RWPE2 (cell line): ENCODE results near the gene LTB4R.
A peak's percentile ranks its signal among the peaks of the same experiment; 100 is the strongest.

ENCODE experiments used
- ATAC-seq: fragments of 200-7000 bp; cut with Tn5 transposase; 3 replicates; pipeline ENCODE4 v1.9.1; 2021; ENCODE audit warnings: low read depth
- DNase-seq: peaks from one replicate; pipeline ENCODE4 v3.0.0-alpha.2; 2020; ENCODE audit warnings: low spot score
- H3K27ac ChIP-seq: fragments of 450-650 bp; 2 replicates; pipeline ENCODE4 v1.5.1; 2017; ENCODE audit warnings: mild to moderate bottlenecking; ENCODE audit not compliant: poor library complexity, severe bottlenecking
- H3K27me3 ChIP-seq: fragments of 250-450 bp; sonication (Bioruptor Pico); 2 replicates; pipeline ENCODE4 v1.5.1; 2021; ENCODE audit warnings: mild to moderate bottlenecking, moderate library complexity; ENCODE audit not compliant: insufficient read depth, poor library complexity, severe bottlenecking
- H3K36me3 ChIP-seq: fragments of 250-450 bp; sonication (Bioruptor Pico); 2 replicates; pipeline ENCODE4 v1.5.1; 2020; ENCODE audit warnings: low read depth, mild to moderate bottlenecking, moderate library complexity
- H3K4me1 ChIP-seq: fragments of 250-450 bp; sonication (Bioruptor Pico); 2 replicates; pipeline ENCODE4 v1.5.1; 2021; ENCODE audit warnings: mild to moderate bottlenecking, moderate library complexity; ENCODE audit not compliant: insufficient read depth, poor library complexity, severe bottlenecking
- H3K4me3 ChIP-seq: fragments of 250-450 bp; sonication (Bioruptor Pico); 2 replicates; pipeline ENCODE4 v1.5.1; 2021; ENCODE audit warnings: mild to moderate bottlenecking, moderate library complexity; ENCODE audit not compliant: severe bottlenecking
- H3K9me3 ChIP-seq: fragments of 250-450 bp; sonication (Bioruptor Pico); 2 replicates; pipeline ENCODE4 v1.5.1; 2021; ENCODE audit warnings: mild to moderate bottlenecking, moderate library complexity; ENCODE audit not compliant: severe bottlenecking
- TF ChIP-seq, protein P1 (sequence below): fragments of 450-650 bp; IDR thresholded peaks from one replicate; pipeline ENCODE4 v1.5.1; 2017; ENCODE audit warnings: mild to moderate bottlenecking, moderate library complexity; ENCODE audit not compliant: poor library complexity, severe bottlenecking

Gene LTB4R

DNA sequence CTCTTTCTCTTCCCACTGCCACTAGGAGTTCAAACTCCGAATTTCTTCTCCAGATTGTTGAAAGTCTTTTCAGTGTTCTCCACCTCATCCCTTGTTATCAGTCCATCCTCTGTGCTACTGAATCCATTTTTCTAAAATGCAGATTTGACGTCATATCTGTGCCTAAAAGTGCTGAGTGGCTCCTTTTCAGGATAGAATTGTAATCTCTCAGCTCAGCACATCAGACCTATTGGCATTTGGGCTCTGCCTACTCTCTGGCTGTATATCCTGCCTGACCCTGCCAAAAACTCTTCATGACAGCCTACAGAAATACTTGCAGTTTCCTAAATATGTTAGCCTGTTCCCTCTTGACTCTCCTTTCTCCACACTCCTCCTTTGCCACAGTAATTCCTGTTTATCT is 38.8 kb upstream of the LTB4R start:
- H3K27ac ChIP-seq: peak overlapping the region; percentile 98
- H3K4me3 ChIP-seq: no peak overlapping the region
- ATAC-seq (no peak), DNase-seq (no peak)
- peaks cover 32% of the 10 kb centered on the region for H3K4me1 ChIP-seq
- no peaks in the 10 kb centered on the region for H3K9me3 ChIP-seq
- H3K36me3 ChIP-seq: peaks cover 22% of the 10 kb centered on the region
- H3K27me3 ChIP-seq: no peaks in the 10 kb centered on the region
- TF ChIP-seq, protein P1, sequence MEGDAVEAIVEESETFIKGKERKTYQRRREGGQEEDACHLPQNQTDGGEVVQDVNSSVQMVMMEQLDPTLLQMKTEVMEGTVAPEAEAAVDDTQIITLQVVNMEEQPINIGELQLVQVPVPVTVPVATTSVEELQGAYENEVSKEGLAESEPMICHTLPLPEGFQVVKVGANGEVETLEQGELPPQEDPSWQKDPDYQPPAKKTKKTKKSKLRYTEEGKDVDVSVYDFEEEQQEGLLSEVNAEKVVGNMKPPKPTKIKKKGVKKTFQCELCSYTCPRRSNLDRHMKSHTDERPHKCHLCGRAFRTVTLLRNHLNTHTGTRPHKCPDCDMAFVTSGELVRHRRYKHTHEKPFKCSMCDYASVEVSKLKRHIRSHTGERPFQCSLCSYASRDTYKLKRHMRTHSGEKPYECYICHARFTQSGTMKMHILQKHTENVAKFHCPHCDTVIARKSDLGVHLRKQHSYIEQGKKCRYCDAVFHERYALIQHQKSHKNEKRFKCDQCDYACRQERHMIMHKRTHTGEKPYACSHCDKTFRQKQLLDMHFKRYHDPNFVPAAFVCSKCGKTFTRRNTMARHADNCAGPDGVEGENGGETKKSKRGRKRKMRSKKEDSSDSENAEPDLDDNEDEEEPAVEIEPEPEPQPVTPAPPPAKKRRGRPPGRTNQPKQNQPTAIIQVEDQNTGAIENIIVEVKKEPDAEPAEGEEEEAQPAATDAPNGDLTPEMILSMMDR: no peak

DNA sequence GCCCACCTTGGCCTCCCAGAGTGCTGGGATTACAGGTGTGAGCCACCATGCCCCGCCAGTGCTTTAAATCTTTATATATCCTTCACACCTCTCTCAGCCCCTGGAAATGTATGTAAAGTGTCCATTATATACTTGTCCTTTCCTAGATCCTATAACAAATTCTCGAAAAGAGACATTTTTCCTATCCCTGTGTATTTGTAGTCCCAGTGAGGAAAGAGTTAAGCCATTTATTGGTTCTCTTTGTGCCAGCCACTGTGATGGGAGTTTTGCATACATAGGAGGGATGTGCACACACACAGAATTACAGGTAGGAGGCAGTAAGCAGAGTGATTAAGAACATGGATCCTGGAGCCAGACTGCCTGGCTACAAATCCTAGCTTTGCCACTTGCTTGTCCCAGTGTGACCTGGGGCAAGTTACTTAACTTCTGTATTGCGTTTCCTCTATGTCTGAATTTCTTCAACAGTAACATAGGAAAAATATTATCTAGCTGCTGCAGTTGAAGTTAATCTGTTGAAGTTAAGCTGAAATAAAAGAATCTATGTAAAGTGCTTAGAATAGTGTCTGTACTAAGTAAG is 37.8 kb upstream of the LTB4R start:
- H3K4me1 ChIP-seq: peaks cover 32% of the 10 kb centered on the region
- no peak for DNase-seq
- no peaks in the 10 kb centered on the region for H3K27me3 ChIP-seq
- H3K9me3 ChIP-seq: no peaks in the 10 kb centered on the region
- peak overlapping the region; percentile 98 for H3K27ac ChIP-seq
- ATAC-seq: no peak
- peaks cover 21% of the 10 kb centered on the region for H3K36me3 ChIP-seq
- TF ChIP-seq, protein P1: peak; percentile 39
- H3K4me3 ChIP-seq: no peak overlapping the region

DNA sequence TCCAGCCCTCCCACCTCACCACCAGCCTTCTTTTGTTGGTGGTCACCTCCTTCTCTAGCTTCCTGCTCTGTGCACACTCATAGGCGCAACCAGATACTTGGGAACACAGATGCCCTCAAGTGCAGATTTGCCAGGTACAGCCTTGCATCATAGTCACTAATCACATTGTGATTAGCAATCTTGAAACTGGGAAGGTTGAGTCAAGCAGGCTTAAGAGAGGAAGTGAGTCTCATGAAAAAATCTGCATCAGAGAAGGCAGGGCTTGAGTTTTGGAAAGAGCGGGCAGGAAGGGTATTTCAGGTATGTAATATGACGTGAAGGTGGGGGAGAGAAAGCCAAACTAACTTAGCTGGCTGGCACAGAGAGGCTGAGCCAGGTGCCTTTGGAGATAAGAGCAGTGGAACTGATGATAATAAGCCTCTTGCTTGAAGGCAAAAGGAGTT is 37.2 kb upstream of the LTB4R start:
- peak overlapping the region; percentile 98 for H3K27ac ChIP-seq
- peaks cover 15% of the 10 kb centered on the region for H3K36me3 ChIP-seq
- H3K4me3 ChIP-seq: no peak overlapping the region
- peaks cover 36% of the 10 kb centered on the region for H3K4me1 ChIP-seq
- H3K27me3 ChIP-seq: no peaks in the 10 kb centered on the region
- ATAC-seq (peak; percentile 76), DNase-seq (no peak)
- TF ChIP-seq, protein P1: no peak
- H3K9me3 ChIP-seq: no peaks in the 10 kb centered on the region

DNA sequence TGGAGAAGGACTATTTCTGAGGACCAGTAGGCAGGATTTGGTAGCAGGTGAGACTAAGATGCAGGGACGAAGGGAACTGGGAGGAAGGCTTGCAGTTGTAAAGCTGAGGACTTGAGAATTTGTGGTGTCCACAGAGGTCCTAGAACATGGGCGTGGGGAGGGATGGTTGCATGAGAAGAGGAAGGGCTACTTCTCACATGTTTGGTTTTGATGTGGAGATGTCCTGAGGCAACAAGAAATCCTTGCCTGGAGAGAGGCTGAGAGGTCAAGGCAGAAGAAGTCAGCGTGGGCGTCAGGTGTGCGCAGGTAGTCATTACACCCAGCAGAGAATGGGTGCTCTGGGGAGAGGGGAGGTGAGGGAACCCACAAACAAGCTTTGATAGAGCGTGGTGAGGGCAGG is 34.2 kb upstream of the LTB4R start:
- H3K9me3 ChIP-seq: no peaks in the 10 kb centered on the region
- H3K36me3 ChIP-seq: no peaks in the 10 kb centered on the region
- DNase-seq: no peak
- H3K27ac ChIP-seq: no peak overlapping the region
- TF ChIP-seq, protein P1: no peak
- H3K4me3 ChIP-seq: no peak overlapping the region
- peaks cover 32% of the 10 kb centered on the region for H3K4me1 ChIP-seq
- ATAC-seq: no peak
- H3K27me3 ChIP-seq: no peaks in the 10 kb centered on the region

DNA sequence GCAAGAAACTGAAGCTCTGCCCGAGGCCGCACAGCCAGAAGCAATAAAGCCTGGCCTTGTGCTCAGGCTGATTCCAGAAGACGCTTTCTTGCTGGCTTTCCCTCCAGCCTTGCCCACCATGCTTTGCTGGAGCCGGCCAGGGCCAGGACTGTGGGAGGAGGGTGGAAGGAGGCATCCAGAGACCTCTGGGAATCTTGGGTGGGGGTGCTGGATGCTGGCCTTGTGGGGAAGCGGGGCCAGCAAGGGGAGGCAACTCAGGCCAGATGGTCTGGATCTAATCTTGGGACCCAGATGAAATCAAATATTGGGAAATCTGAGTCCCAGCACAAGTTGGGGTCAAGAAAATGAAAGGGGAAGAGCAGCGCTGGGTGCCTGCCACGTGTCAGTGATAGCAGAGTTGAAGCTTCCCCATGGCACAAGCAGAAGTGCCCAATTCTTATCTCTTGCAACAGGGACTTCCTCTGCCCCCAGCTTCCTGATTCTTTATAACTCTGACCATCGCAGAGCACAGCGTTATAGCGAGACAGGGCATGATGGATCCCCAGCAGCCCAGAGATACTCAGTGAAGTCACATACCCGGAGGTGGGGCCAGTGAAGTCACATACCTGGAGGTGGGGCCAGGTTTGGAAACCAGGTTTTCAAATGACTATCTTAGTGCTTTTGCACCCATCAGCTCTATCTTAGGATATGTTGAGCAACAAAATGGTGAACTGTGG is 33.5 kb upstream of the LTB4R start:
- H3K36me3 ChIP-seq: no peaks in the 10 kb centered on the region
- no peaks in the 10 kb centered on the region for H3K9me3 ChIP-seq
- H3K4me1 ChIP-seq: peaks cover 25% of the 10 kb centered on the region
- DNase-seq: no peak
- H3K27ac ChIP-seq: no peak overlapping the region
- ATAC-seq: no peak
- no peaks in the 10 kb centered on the region for H3K27me3 ChIP-seq
- H3K4me3 ChIP-seq: no peak overlapping the region
- TF ChIP-seq, protein P1: no peak
